ENCODE measurements around the gene RPL27.
"Not testable (repeated sequence)": the region's sequence is repeated elsewhere in the genome, so short reads cannot be mapped to it uniquely, and the experiment has no call there.

RPL27 gene

GRCh38 chr17:42999003-42999525 lies 845 bp downstream of the RPL27 start:
- H3K27me3 ChIP-seq (ENCODE audit: insufficient read depth, low read length) = no peaks in the 10 kb centered on the region
- peak overlapping the region; percentile 44 for H3K27ac ChIP-seq (ENCODE audit: low read length)
- H3K9me3 ChIP-seq (ENCODE audit: insufficient read depth, low read depth, low read length) = no peaks in the 10 kb centered on the region
- H3K4me1 ChIP-seq (ENCODE audit: insufficient read depth, low read length) = peaks cover 3% of the 10 kb centered on the region; the same call in 1 of the 2 replicates
- H3K4me3 ChIP-seq (ENCODE audit: low read length) = peak overlapping the region; percentile 92
- peaks cover 59% of the 10 kb centered on the region for H3K36me3 ChIP-seq (ENCODE audit: insufficient read depth, low read depth, low read length)
- H3K9ac ChIP-seq (ENCODE audit: low read depth, low read length) = peak overlapping the region; percentile 99

- not testable (repeated sequence) for H3K4me1 ChIP-seq (ENCODE audit: insufficient read depth, low read length); H3K9ac ChIP-seq (ENCODE audit: low read depth, low read length); H3K27me3 ChIP-seq (ENCODE audit: insufficient read depth, low read length); H3K4me3 ChIP-seq (ENCODE audit: low read length); H3K27ac ChIP-seq (ENCODE audit: low read length); H3K9me3 ChIP-seq (ENCODE audit: insufficient read depth, low read depth, low read length)
- peaks cover 55% of the 10 kb centered on the region for H3K36me3 ChIP-seq (ENCODE audit: insufficient read depth, low read depth, low read length)
Measured at GRCh38 chr17:43000894-43001293, 2.7 kb downstream of the RPL27 start.

GRCh38 chr17:43003542-43004172 lies 5.4 kb downstream of the RPL27 start:
- H3K27ac ChIP-seq (ENCODE audit: low read length) = no peak overlapping the region

GRCh38 chr17:43006639-43007551 lies 8.7 kb downstream of the RPL27 start, which contains the start of gene IFI35:
Gene IFI35, plus strand, starts transcription at chr17:43006784. Its CDS starts 164 bp downstream, at chr17:43006948.
- no peaks in the 10 kb centered on the region for H3K9me3 ChIP-seq (ENCODE audit: insufficient read depth, low read depth, low read length)
- peaks cover 25% of the 10 kb centered on the region for H3K36me3 ChIP-seq (ENCODE audit: insufficient read depth, low read depth, low read length)
- no peak within 1 kb of the TSS for H3K27ac ChIP-seq (ENCODE audit: low read length)
- H3K27me3 ChIP-seq (ENCODE audit: insufficient read depth, low read length) = no peaks in the 10 kb centered on the region
- peak within 1 kb of the TSS; percentile 58 for H3K4me3 ChIP-seq (ENCODE audit: low read length)
- no peaks in the 10 kb centered on the region for H3K4me1 ChIP-seq (ENCODE audit: insufficient read depth, low read length)
- peak within 1 kb of the TSS; percentile 72 for H3K9ac ChIP-seq (ENCODE audit: low read depth, low read length)

More at GRCh38 chr17:43003542-43004172, 5.4 kb downstream of the RPL27 start:
- H3K4me3 ChIP-seq (ENCODE audit: low read length) = no peak overlapping the region
- H3K9ac ChIP-seq (ENCODE audit: low read depth, low read length) = no peak overlapping the region
- H3K36me3 ChIP-seq (ENCODE audit: insufficient read depth, low read depth, low read length) = peaks cover 55% of the 10 kb centered on the region
- H3K9me3 ChIP-seq (ENCODE audit: insufficient read depth, low read depth, low read length) = no peaks in the 10 kb centered on the region
- H3K4me1 ChIP-seq (ENCODE audit: insufficient read depth, low read length) = no peaks in the 10 kb centered on the region; the same call in 1 of the 2 replicates
- H3K27me3 ChIP-seq (ENCODE audit: insufficient read depth, low read length) = no peaks in the 10 kb centered on the region

- H3K27me3 ChIP-seq (ENCODE audit: insufficient read depth, low read length) = no peaks in the 10 kb centered on the region
- H3K9me3 ChIP-seq (ENCODE audit: insufficient read depth, low read depth, low read length) = no peaks in the 10 kb centered on the region
- H3K4me1 ChIP-seq (ENCODE audit: insufficient read depth, low read length) = no peaks in the 10 kb centered on the region
- H3K9ac ChIP-seq (ENCODE audit: low read depth, low read length) = no peak overlapping the region
- H3K4me3 ChIP-seq (ENCODE audit: low read length) = no peak overlapping the region
- H3K27ac ChIP-seq (ENCODE audit: low read length) = no peak overlapping the region
- H3K36me3 ChIP-seq (ENCODE audit: insufficient read depth, low read depth, low read length) = peaks cover 12% of the 10 kb centered on the region
Measured at GRCh38 chr17:43010667-43011308, 12.6 kb downstream of the RPL27 start.

- Histone ChIP-seq H3K9ac (ENCODE audit: low read depth, low read length) (no peak overlapping the region), H3K27ac (ENCODE audit: low read length) (no peak overlapping the region), H3K4me1 (ENCODE audit: insufficient read depth, low read length) (no peaks in the 10 kb centered on the region), H3K9me3 (ENCODE audit: insufficient read depth, low read depth, low read length) (no peaks in the 10 kb centered on the region), H3K27me3 (ENCODE audit: insufficient read depth, low read length) (no peaks in the 10 kb centered on the region), H3K4me3 (ENCODE audit: low read length) (no peak overlapping the region), H3K36me3 (ENCODE audit: insufficient read depth, low read depth, low read length) (peaks cover 21% of the 10 kb centered on the region)
Measured at GRCh38 chr17:43011728-43012472, 13.7 kb downstream of the RPL27 start.

- Histone ChIP-seq H3K4me3 (ENCODE audit: low read length) (no peak overlapping the region), H3K27me3 (ENCODE audit: insufficient read depth, low read length) (no peaks in the 10 kb centered on the region), H3K9ac (ENCODE audit: low read depth, low read length) (no peak overlapping the region), H3K4me1 (ENCODE audit: insufficient read depth, low read length) (no peaks in the 10 kb centered on the region), H3K36me3 (ENCODE audit: insufficient read depth, low read depth, low read length) (peaks cover 28% of the 10 kb centered on the region), H3K27ac (ENCODE audit: low read length) (no peak overlapping the region), H3K9me3 (ENCODE audit: insufficient read depth, low read depth, low read length) (no peaks in the 10 kb centered on the region)
Measured at GRCh38 chr17:43013296-43013695, 15.1 kb downstream of the RPL27 start.

- H3K36me3 ChIP-seq (ENCODE audit: insufficient read depth, low read depth, low read length) = peaks cover 36% of the 10 kb centered on the region
Measured at GRCh38 chr17:43014020-43014648, 15.9 kb downstream of the RPL27 start.

GRCh38 chr17:43014649-43015542 lies 16.7 kb downstream of the RPL27 start:
- H3K9ac ChIP-seq (ENCODE audit: low read depth, low read length) = no peak overlapping the region
- H3K4me3 ChIP-seq (ENCODE audit: low read length) = no peak overlapping the region
- H3K27ac ChIP-seq (ENCODE audit: low read length) = no peak overlapping the region
- H3K9me3 ChIP-seq (ENCODE audit: insufficient read depth, low read depth, low read length) = no peaks in the 10 kb centered on the region
- H3K27me3 ChIP-seq (ENCODE audit: insufficient read depth, low read length) = no peaks in the 10 kb centered on the region
- H3K36me3 ChIP-seq (ENCODE audit: insufficient read depth, low read depth, low read length) = peaks cover 37% of the 10 kb centered on the region
- peaks cover 3% of the 10 kb centered on the region for H3K4me1 ChIP-seq (ENCODE audit: insufficient read depth, low read length)

More at GRCh38 chr17:43014020-43014648, 15.9 kb downstream of the RPL27 start:
- Histone ChIP-seq H3K9me3 (ENCODE audit: insufficient read depth, low read depth, low read length) (no peaks in the 10 kb centered on the region), H3K27me3 (ENCODE audit: insufficient read depth, low read length) (no peaks in the 10 kb centered on the region), H3K4me3 (ENCODE audit: low read length) (no peak overlapping the region), H3K27ac (ENCODE audit: low read length) (no peak overlapping the region), H3K9ac (ENCODE audit: low read depth, low read length) (no peak overlapping the region), H3K4me1 (ENCODE audit: insufficient read depth, low read length) (no peaks in the 10 kb centered on the region)

- no peak overlapping the region for H3K27ac ChIP-seq (ENCODE audit: low read length)
- H3K9me3 ChIP-seq (ENCODE audit: insufficient read depth, low read depth, low read length) = no peaks in the 10 kb centered on the region
- H3K36me3 ChIP-seq (ENCODE audit: insufficient read depth, low read depth, low read length) = peaks cover 44% of the 10 kb centered on the region
- peaks cover 9% of the 10 kb centered on the region for H3K4me1 ChIP-seq (ENCODE audit: insufficient read depth, low read length)
- H3K27me3 ChIP-seq (ENCODE audit: insufficient read depth, low read length) = no peaks in the 10 kb centered on the region
- H3K9ac ChIP-seq (ENCODE audit: low read depth, low read length) = no peak overlapping the region
- no peak overlapping the region for H3K4me3 ChIP-seq (ENCODE audit: low read length)
Measured at GRCh38 chr17:43015579-43015978, 17.4 kb downstream of the RPL27 start.

Measured in iPS-20b (cell line).